ENCODE measurements around the gene RAB3C. TPM values are rescaled to one million over a fixed set of nuclear protein-coding genes. Genes with fewer than 3 reads are reported as not detected.

The RAB3C gene
- total RNA-seq, 3 donors from 2014 or later: 0.29 to 6.1 (median 2.6) TPM

GRCh38 chr5:58860680-58861079 is 277.8 kb downstream of the RAB3C start:
- H3K27ac ChIP-seq: no peak overlapping the region
- H3K4me1 ChIP-seq: no peaks in the 10 kb centered on the region
- intact Hi-C loops (cut with DNase I; ENCODE audit: low total_unique reads): no loop called here
- H3K4me3 ChIP-seq: no peak overlapping the region
- no peak for DNase-seq (ENCODE audit: low spot score in 2 of 2)
- no peaks in the 10 kb centered on the region for H3K36me3 ChIP-seq
- TF ChIP-seq CTCF (IDR thresholded peaks at IDR 0.05): no peak
- no peaks in the 10 kb centered on the region for H3K27me3 ChIP-seq
- no peaks in the 10 kb centered on the region for H3K9me3 ChIP-seq

DNA sequence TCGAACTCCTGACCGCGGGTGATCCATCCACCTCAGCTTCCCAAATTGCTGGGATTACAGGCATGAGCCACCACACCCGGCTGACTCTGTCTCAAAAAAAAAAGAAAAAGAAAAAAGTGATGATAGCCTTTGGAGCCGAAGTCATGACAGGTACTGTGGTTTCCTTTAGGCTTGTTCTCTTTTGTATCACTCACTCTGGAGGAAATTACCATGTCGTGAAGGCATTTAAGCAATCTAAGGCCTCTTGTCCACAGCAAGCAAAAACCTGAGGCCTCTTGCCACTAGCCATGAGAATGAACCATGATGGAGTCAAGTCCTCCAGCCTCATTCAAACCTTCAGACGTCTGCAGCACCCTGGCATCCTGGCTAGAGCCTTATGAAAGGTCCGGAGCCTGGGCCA is 286.1 kb downstream of the RAB3C start:
- Histone ChIP-seq H3K27ac (no peak overlapping the region), H3K4me1 (no peaks in the 10 kb centered on the region), H3K4me3 (no peak overlapping the region), H3K9me3 (no peaks in the 10 kb centered on the region), H3K36me3 (no peaks in the 10 kb centered on the region), H3K27me3 (no peaks in the 10 kb centered on the region)
- TF ChIP-seq POLR2AphosphoS5 (IDR thresholded peaks at IDR 0.05) (no peak), CTCF (IDR thresholded peaks at IDR 0.05) (no peak)
- DNase-seq (ENCODE audit: low spot score in 2 of 2): no peak
- intact Hi-C loops (cut with DNase I; ENCODE audit: low total_unique reads): no loop called here

- intact Hi-C loops (cut with DNase I; ENCODE audit: low total_unique reads): no loop called here
- Histone ChIP-seq H3K4me3 (no peak overlapping the region), H3K4me1 (no peaks in the 10 kb centered on the region), H3K27ac (no peak overlapping the region), H3K36me3 (no peaks in the 10 kb centered on the region), H3K9me3 (no peaks in the 10 kb centered on the region), H3K27me3 (no peaks in the 10 kb centered on the region)
- no peak for DNase-seq (ENCODE audit: low spot score in 2 of 2)
- no peak for TF ChIP-seq POLR2AphosphoS5 (IDR thresholded peaks at IDR 0.05)
- peak in 2 of 3 donors; percentile 21 to 42 for TF ChIP-seq CTCF (IDR thresholded peaks at IDR 0.05)
These were observed 288.9 kb downstream of the RAB3C start for GRCh38 chr5:58871648-58872242.

- Histone ChIP-seq H3K36me3 (no peaks in the 10 kb centered on the region), H3K27me3 (no peaks in the 10 kb centered on the region), H3K4me1 (no peaks in the 10 kb centered on the region), H3K27ac (no peak overlapping the region), H3K4me3 (no peak overlapping the region), H3K9me3 (no peaks in the 10 kb centered on the region)
- intact Hi-C loops (cut with DNase I; ENCODE audit: low total_unique reads): no loop called here
- no peak for TF ChIP-seq POLR2A (IDR thresholded peaks at IDR 0.05)
- TF ChIP-seq POLR2AphosphoS5 (IDR thresholded peaks at IDR 0.05): no peak
- no peak for TF ChIP-seq CTCF (IDR thresholded peaks at IDR 0.05)
- no peak for DNase-seq (ENCODE audit: low spot score in 2 of 2)
These were observed 289.9 kb downstream of the RAB3C start for GRCh38 chr5:58872670-58873273.

- no peaks in the 10 kb centered on the region for H3K4me1 ChIP-seq
- DNase-seq (ENCODE audit: low spot score in 2 of 2): no peak
- no peak overlapping the region for H3K4me3 ChIP-seq
- H3K36me3 ChIP-seq: no peaks in the 10 kb centered on the region
- TF ChIP-seq CTCF (IDR thresholded peaks at IDR 0.05): no peak
- no peak for TF ChIP-seq POLR2AphosphoS5 (IDR thresholded peaks at IDR 0.05)
- no peak for TF ChIP-seq POLR2A (IDR thresholded peaks at IDR 0.05)
- H3K9me3 ChIP-seq: no peaks in the 10 kb centered on the region
- no peaks in the 10 kb centered on the region for H3K27me3 ChIP-seq
- H3K27ac ChIP-seq: no peak overlapping the region
- intact Hi-C loops (cut with DNase I; ENCODE audit: low total_unique reads): no loop called here
These were observed 292.7 kb downstream of the RAB3C start for GRCh38 chr5:58875599-58875998.

Measured in breast epithelium (tissue), 4 donors.